MV-4-11 (cell line): ENCODE data around the gene PCDH9.

Experiments
- DNase-seq: peaks from one replicate; lab custom pipeline; 2025; lab: John Stamatoyannopoulos, UW

Gene PCDH9

DNA sequence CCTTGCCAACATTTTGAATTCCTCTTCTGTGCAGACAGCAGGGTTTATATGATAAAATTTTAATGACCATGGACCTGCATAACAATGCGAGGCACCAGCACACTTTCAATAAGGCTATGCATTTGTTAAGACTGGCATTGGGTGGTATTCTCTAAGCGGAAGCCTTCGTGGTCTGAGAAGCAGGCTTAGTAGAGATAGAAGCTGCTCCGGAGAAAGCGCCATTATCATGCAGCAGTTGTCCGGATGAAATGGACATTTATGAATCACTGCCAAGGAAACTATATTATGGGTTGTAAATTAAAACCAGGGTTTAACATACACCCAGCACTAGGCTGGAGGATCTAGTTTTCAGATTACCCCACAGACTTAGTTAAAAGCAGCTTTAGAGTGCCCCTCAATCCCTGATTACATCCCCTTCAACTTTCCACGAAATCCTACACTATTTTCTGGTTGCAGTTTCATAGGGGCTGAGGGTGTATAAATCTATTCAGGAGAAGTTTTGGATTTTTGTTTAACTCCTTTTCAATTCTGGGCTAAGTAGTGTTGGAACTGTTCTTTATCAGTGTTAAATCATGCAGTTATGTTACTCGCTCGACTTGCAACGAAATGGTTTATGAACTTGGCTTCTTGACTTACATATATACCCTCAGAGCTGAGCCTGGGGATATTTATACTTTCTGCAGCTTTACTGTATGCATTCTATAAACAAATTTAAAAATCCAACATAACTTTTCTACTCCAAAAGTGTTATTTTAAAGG, 193.3 kb downstream of the PCDH9 start:
- no peak for DNase-seq

- DNase-seq: no peak
Measured at GRCh38 chr13:67033170-67033569, 197.0 kb downstream of the PCDH9 start.

DNA sequence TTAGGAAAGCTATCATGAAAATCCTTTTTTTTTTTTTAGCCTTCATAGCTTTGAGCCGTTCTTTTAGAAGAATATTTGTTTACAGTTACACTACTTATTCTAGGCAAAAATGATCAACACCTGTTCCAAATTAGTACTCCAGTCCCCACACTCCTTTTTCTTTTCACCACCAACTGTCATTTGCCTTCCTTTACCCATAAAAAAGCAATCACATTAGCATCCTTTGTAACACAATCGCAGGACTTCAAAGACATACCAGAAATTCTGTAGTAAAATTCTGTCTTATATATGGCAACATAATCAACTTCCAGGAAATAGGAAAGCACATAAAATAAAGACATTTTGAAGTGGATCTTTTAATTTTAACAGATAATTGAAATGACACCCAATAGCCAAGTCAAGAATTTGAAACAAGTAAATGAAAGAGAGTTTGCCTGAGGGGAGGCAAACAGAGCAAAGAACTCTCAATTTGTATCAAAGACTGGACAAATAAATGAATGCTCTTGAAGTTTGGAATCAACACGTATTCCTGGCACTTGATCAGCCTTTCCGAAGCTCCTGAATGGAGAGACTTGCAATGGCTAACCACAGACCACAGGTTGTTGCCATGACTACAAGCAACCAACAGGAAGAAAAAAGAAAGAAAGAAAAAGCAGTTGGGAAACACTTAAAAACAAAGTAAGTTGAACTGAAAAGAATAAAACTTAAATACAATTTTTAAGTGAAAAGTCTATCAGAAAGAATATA, 206.8 kb downstream of the PCDH9 start:
- DNase-seq: no peak

DNA sequence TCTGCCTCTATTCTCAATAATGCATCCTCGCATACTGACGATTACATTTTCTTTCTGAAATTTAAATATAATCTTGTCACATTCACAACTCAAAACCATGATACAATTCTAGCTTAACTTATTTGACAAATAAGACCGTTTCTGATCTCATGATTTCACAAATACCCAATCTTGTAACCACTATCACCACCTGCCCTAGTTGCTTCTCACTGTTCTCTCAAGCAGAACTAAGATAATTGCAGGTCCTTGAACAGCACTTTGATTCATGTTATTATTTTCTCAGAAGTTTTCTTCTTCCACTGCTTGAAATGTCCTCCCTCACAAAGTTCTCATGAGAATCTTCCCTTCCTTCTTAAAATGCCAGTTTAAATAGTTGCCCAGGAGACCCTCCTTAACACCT, 211.4 kb downstream of the PCDH9 start:
- no peak for DNase-seq

DNA sequence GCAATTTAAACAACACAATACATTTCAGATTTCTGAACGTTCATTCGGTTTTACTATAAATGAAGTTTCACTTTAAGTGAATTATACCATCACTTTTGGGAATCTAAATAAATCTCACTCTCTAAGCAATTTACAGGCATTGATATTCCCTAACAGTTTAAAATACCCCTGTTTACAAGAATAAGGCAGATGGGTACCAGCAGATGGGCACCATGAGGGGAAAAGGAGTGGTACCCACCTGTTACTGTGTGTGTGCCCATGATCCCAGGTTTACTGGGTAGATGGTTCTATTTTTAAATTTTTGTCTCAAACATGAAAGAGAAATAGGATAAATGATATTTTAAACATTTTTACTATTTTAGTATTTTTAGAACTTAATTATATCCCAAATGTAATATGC, 212.9 kb downstream of the PCDH9 start:
- DNase-seq: no peak

- DNase-seq: no peak
Measured at GRCh38 chr13:67015976-67016600, 214.0 kb downstream of the PCDH9 start.

DNA sequence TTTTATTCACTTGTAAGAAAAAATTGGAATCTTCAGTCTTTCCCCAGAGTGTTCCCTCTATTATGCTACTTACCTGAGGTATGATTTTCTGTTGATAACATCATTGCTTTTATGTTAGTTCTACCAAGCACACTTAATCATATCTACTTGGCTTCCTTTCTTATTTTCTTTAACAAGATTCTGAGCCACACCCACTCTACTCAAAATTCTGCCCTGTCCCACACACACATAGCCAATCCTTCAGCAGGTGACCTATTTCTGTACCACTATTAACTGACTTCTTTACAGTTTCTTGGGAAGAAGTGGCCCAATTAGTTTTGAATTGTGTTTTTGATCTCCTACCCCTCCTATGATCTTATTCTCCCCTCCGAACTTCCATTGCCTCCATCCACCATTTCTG, 215.7 kb downstream of the PCDH9 start:
- DNase-seq: no peak

DNA sequence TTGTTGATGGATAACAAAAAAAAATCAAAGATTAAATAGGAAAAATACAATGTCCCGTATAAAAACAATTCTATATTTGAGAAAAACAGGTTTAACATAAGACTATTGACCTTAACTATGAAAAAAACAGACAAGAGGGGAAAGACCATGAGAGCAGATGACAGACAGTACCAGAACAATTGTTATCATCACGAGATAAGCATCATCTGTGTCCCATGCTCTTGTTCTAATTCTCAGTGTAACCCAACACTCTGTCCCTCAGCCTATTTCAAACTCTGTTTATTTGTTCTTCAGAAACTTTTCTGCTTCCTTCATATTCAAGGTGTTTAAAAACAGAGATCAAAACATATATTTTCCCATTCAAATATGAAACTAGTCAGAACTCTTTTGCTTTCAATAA, 216.4 kb downstream of the PCDH9 start:
- DNase-seq: no peak

GRCh38 chr13:67008075-67008668, 222.0 kb downstream of the PCDH9 start:
- DNase-seq: no peak

DNA sequence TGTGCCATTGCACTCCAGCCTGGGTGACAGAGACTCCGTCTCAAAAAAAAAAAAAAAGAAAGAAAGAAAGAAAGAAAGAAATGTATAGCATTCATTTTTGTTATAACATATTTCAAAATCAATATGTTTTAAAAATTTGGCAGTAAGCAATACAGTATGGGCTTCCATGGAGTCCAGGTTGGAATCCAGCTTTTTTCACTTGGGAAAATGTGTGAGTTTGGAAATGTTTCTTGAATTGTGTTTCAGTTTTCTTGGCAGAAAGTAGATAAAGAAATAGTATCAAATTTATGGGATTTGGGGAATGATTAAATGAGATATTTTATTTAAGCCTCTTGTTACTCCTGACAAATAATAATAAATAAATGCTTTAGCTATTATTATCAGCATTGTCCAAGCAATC, 225.6 kb downstream of the PCDH9 start:
- no peak for DNase-seq

GRCh38 chr13:67003743-67004142, 226.4 kb downstream of the PCDH9 start:
- no peak for DNase-seq

GRCh38 chr13:67001363-67001762, 228.8 kb downstream of the PCDH9 start:
- no peak for DNase-seq

DNA sequence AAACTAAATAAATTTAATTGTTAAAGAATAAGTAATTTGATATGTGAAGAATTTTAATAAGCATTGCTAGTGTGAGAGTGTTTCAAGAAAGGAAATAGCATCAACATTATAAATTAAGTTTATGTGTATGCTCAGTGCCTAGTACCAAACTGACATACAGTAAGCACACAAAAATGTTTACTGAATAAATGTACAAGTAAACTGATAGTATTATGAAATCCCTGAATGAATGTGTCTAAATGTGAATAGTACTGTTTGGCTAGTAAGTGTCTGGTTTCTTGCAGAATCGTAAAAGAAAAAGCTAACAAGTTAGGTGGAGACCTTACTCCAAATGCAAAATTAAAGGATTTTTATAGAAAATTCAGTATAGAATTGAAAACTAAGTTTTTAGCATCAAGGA, 233.6 kb downstream of the PCDH9 start:
- DNase-seq: no peak

- no peak for DNase-seq
Measured at GRCh38 chr13:66995203-66995611, 234.9 kb downstream of the PCDH9 start.

GRCh38 chr13:66994517-66995202, 235.5 kb downstream of the PCDH9 start:
- DNase-seq: no peak

- DNase-seq: no peak
Measured at GRCh38 chr13:66994097-66994496, 236.0 kb downstream of the PCDH9 start.

DNA sequence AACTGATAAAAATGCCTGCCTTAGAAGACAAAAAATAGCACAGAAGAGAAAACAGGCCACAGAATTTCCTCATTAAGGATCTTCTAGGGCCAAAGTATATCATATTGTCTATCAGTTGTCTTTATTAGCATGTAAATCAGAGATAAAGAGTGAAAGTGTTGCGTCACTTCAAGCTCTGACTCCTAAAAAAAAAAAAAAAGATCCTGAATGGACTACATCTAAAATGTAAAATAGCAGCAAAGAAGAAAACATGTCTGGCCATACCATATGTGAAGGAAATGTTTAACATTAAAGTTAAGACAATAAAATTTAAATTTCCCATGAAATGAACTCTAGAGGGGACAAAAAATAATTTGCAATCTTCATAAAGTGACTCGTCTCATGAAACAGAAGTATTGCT, 237.4 kb downstream of the PCDH9 start:
- no peak for DNase-seq

- DNase-seq: no peak
Measured at GRCh38 chr13:66992183-66992582, 238.0 kb downstream of the PCDH9 start.

DNA sequence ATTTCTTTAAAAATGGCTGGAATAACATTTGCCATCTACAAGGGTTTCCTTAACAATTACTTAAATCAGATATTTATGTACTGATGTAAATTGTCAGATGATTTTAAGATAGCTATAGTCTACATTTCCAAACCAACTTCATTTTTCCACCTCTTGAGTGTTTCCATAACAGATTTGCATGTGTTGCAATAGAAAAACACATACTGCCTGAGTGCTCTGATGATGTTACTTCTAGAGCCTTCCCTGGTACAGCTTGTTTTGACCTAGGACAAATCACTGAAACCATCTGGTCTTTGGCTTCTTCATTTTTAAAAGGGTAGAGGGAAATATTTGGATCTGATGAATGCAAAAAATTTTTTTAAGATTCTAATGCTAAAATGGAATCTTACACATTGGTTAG, 245.9 kb downstream of the PCDH9 start:
- no peak for DNase-seq

GRCh38 chr13:66981912-66982311, 248.2 kb downstream of the PCDH9 start:
- DNase-seq: no peak

DNA sequence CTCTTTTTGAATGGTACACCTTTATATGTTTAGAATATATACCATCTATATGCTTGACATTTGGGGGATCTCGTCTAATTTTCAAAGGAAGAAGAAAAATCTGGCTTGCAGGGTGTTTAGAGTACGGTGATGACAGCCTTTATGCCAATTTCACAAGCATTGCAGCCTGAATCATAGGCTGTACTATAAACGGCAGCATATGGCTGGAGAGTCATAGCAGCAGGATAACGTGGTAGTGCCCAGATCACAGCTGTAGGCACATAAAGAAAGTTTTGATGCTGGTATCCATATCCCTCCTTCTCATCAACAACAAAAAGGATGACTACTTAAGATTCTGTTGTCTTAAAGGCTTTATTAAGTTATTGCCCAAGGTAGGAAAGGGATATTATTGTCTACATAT, 253.0 kb downstream of the PCDH9 start:
- DNase-seq: no peak

GRCh38 chr13:66974889-66975288, 255.2 kb downstream of the PCDH9 start:
- no peak for DNase-seq
